SK-N-SH (cell line): Measurements from ENCODE around the gene AKIP1. TPM values are rescaled to one million over a fixed set of nuclear protein-coding genes. Genes with fewer than 3 reads are reported as not detected.

ENCODE experiments used
- CTCF ChIA-PET: fragments of 300-600, 350-600 bp; formaldehyde crosslinking; extraction: SDS; loops from one replicate; lab custom pipeline; 2021; lab: Yijun Ruan, JAX
- POLR2A ChIA-PET: fragments of 350-600 bp; sonication (Branson Sonifier 250); formaldehyde crosslinking; extraction: SDS; loops from one replicate; lab custom pipeline; 2020; ENCODE audit warnings: antibody characterized with exemption, inconsistent platforms; lab: Yijun Ruan, JAX
- DNase-seq: peaks from one replicate; pipeline ENCODE4 v3.0.0; 2012
- H2AFZ ChIP-seq: fragments of 200-600 bp; sonication (generic); 2 replicates; pipeline ENCODE4 v1.8.1; 2016; ENCODE audit warnings: antibody characterized with exemption, mild to moderate bottlenecking, low read depth
- H3F3A ChIP-seq: fragments of 200-600 bp; sonication (generic); replicated peaks from 2 replicates; pipeline ENCODE3; 2016; ENCODE audit warnings: antibody characterized with exemption, mild to moderate bottlenecking; ENCODE audit not compliant: insufficient read depth
- H3K27ac ChIP-seq, 2 experiments: fragments of 200-500 bp in 1 of 2; fragments of 200-600 bp in 1 of 2; sonication (Bioruptor generic) in 1 of 2; sonication (generic), shearing (Covaris generic) in 1 of 2; 2 replicates each; pipeline versions ENCODE4 v1.5.1 to v1.6.1; 2014 to 2016; ENCODE audit warnings: low read depth in 2 of 2, inconsistent platforms in 1 of 2, low read length in 1 of 2, mild to moderate bottlenecking in 1 of 2, mixed read lengths in 1 of 2
- H3K27me3 ChIP-seq: fragments of 200-600 bp; sonication (generic), shearing (Covaris generic); 2 replicates; pipeline ENCODE4 v1.6.1; 2016; ENCODE audit warnings: mixed run types; ENCODE audit not compliant: insufficient read depth
- H3K36me3 ChIP-seq, 2 experiments: fragments of 200-500 bp in 1 of 2; fragments of 200-600 bp in 1 of 2; sonication (Bioruptor generic) in 1 of 2; sonication (generic) in 1 of 2; replicated peaks in 1 of 2; 2 replicates each; pipeline versions ENCODE3 to v1.5.1; 2014 to 2016; ENCODE audit warnings: low read length in 1 of 2, mild to moderate bottlenecking in 1 of 2; ENCODE audit not compliant: insufficient read depth in 2 of 2, control insufficient read depth in 1 of 2
- H3K4me1 ChIP-seq, 2 experiments: fragments of 200-500 bp in 1 of 2; fragments of 200-600 bp in 1 of 2; sonication (Bioruptor generic) in 1 of 2; sonication (generic), shearing (Covaris generic) in 1 of 2; 2 replicates each; pipeline versions ENCODE4 v1.5.1 to v1.6.1; 2014 to 2016; ENCODE audit warnings: low read depth in 1 of 2, low read length in 1 of 2, mixed run types in 1 of 2; ENCODE audit not compliant: insufficient read depth in 2 of 2, control insufficient read depth in 1 of 2
- H3K4me2 ChIP-seq: fragments of 200-600 bp; sonication (generic), shearing (Covaris generic); 2 replicates; pipeline ENCODE4 v1.6.1; 2017; ENCODE audit warnings: mixed run types
- H3K4me3 ChIP-seq, 2 experiments: fragments of 200-500 bp in 1 of 2; fragments of 200-600 bp in 1 of 2; sonication (Bioruptor generic) in 1 of 2; sonication (generic), shearing (Covaris generic) in 1 of 2; 2 replicates each; pipeline versions ENCODE4 v1.5.1 to v1.8.1; 2014 to 2016; ENCODE audit warnings: low read depth in 2 of 2, inconsistent platforms in 1 of 2, low read length in 1 of 2, mild to moderate bottlenecking in 1 of 2, mixed read lengths in 1 of 2, moderate library complexity in 1 of 2
- H3K79me2 ChIP-seq: fragments of 200-600 bp; sonication (generic); 2 replicates; pipeline ENCODE4 v1.8.1; 2017; ENCODE audit warnings: mild to moderate bottlenecking; ENCODE audit not compliant: insufficient read depth
- H3K9ac ChIP-seq: fragments of 200-600 bp; sonication (generic); 2 replicates; pipeline ENCODE4 v1.6.1; 2017; ENCODE audit warnings: mixed run types
- H3K9me2 ChIP-seq: fragments of 200-600 bp; sonication (generic); 2 replicates; pipeline ENCODE4 v1.6.1; 2017; ENCODE audit warnings: mixed run types
- H3K9me3 ChIP-seq: fragments of 200-600 bp; sonication (generic); 2 replicates; pipeline ENCODE4 v1.6.1; 2017; ENCODE audit warnings: mixed run types, mild to moderate bottlenecking, moderate library complexity
- H4K20me1 ChIP-seq: fragments of 200-600 bp; sonication (generic); 2 replicates; pipeline ENCODE4 v1.6.1; 2017; ENCODE audit warnings: mild to moderate bottlenecking, mixed run types; ENCODE audit not compliant: insufficient read depth
- CTCF ChIP-seq: fragments of 200-600 bp; sonication (generic); IDR thresholded peaks from 2 replicates; pipeline ENCODE4 v1.6.1; 2017; ENCODE audit warnings: antibody characterized with exemption, mild to moderate bottlenecking, moderate library complexity
- ELF1 ChIP-seq: IDR thresholded peaks from 2 replicates; pipeline ENCODE4 v1.4.0; 2012
- GATA2 ChIP-seq: sonication (generic); formaldehyde crosslinking; IDR thresholded peaks from 2 replicates; pipeline ENCODE4 v1.5.0; 2020; ENCODE audit warnings: mild to moderate bottlenecking, missing genetic modification reagents
- IRF3 ChIP-seq: fragments of 150-350 bp; IDR thresholded peaks from 2 replicates; pipeline ENCODE4 v1.6.1; 2016; ENCODE audit warnings: mild to moderate bottlenecking, low read depth, low read length
- MAX ChIP-seq: IDR thresholded peaks from 2 replicates; pipeline ENCODE4 v1.4.0; 2012; ENCODE audit warnings: low read depth
- MXI1 ChIP-seq: IDR thresholded peaks from 2 replicates; pipeline ENCODE4 v1.6.1; 2012; ENCODE audit warnings: mild to moderate bottlenecking, low read depth, low read length, improper control_type of control experiment
- PBX3 ChIP-seq: IDR thresholded peaks from 2 replicates; pipeline ENCODE4; 2012
- RAD21 ChIP-seq: IDR thresholded peaks from 2 replicates; pipeline ENCODE4 v1.6.1; 2012; ENCODE audit warnings: mild to moderate bottlenecking, low read length
- REST ChIP-seq: IDR thresholded peaks from 2 replicates; pipeline ENCODE4 v1.6.1; 2012; ENCODE audit warnings: mild to moderate bottlenecking, low read depth, low read length, moderate library complexity
- SIN3A ChIP-seq: IDR thresholded peaks from 2 replicates; pipeline ENCODE4 v1.6.1; 2012; ENCODE audit warnings: low read depth, mild to moderate bottlenecking, low read length, moderate library complexity, borderline replicate concordance
- TEAD4 ChIP-seq: IDR thresholded peaks from 2 replicates; pipeline ENCODE4 v1.4.0; 2012; ENCODE audit warnings: mild to moderate bottlenecking, borderline replicate concordance; ENCODE audit not compliant: insufficient read depth
- USF1 ChIP-seq: IDR thresholded peaks from 2 replicates; pipeline ENCODE4 v1.4.0; 2012; ENCODE audit warnings: low read depth, borderline replicate concordance
- USF2 ChIP-seq: fragments of 150-350 bp; IDR thresholded peaks from 2 replicates; pipeline ENCODE4 v1.6.1; 2017; ENCODE audit warnings: antibody characterized with exemption, low read length, low read depth, borderline replicate concordance
- YY1 ChIP-seq: IDR thresholded peaks from 2 replicates; pipeline ENCODE4 v1.4.0; 2012; ENCODE audit warnings: low read depth, mild to moderate bottlenecking
- WGBS: methylation state at CpG from one replicate; pipeline ENCODE4 v1.1.6; 2017; ENCODE audit warnings: low lambda C conversion rate; 5-methylcytosine and 5-hydroxymethylcytosine counted together
- polyA plus RNA-seq, 3 experiments: library from polyadenylated mRNA; depleted of rRNA; stranded (reverse); fragments of >200 nt; gene quantifications; 2 replicates each; pipeline ENCODE4 v1.2.3, GENCODE V29; 2012

Gene AKIP1
- polyA plus RNA-seq, 1 of the 3 experiments (the other 2 are of a cell fraction) = 47.9 TPM

- H3K4me1 ChIP-seq = no peaks in the 10 kb centered on the region
- H3K27ac ChIP-seq = no peak overlapping the region; a peak in 1 of 4 replicates
- H3K9me2 ChIP-seq = no peaks in the 10 kb centered on the region
- H3K4me2 ChIP-seq = no peak overlapping the region
- H3F3A ChIP-seq = no peaks in the 10 kb centered on the region
- H3K9ac ChIP-seq = no peak overlapping the region
- TF ChIP-seq GATA2 (CRISPR knock-in tag) (no peak), IRF3 (no peak), RAD21 (no peak), ELF1 (no peak), YY1 (no peak), TEAD4 (no peak), MXI1 (no peak), SIN3A (no peak), USF2 (no peak), PBX3 (no peak)
- TF ChIP-seq, all 33 proteins: peak for 0
- Histone ChIP-seq H3K9me3 (no peaks in the 10 kb centered on the region), H3K79me2 (no peaks in the 10 kb centered on the region), H2AFZ (no peak overlapping the region), H3K36me3 (peaks cover 34 to 53% of the 10 kb centered on the region in 2 experiments), H3K27me3 (no peaks in the 10 kb centered on the region), H3K4me3 (no peak overlapping the region), H4K20me1 (no peaks in the 10 kb centered on the region)
- DNase-seq = no peak
- CTCF ChIA-PET = interaction anchor here (0.7 to 3.0 kb wide), 4 partner anchors 11 to 168 kb away, joined by 3 to 17 read pairs (median 3); no protein-coding TSS in a partner anchor
- 91% methylated on average over 3 of the region's 3 CpGs for WGBS
- POLR2A ChIA-PET = no interaction called here
Observed at GRCh38 chr11:8948886-8949285, 37.9 kb downstream of the AKIP1 start.

GRCh38 chr11:8956860-8957259 lies 45.9 kb downstream of the AKIP1 start:
- no peak overlapping the region for H2AFZ ChIP-seq
- no peak for DNase-seq
- H3K9me2 ChIP-seq = no peaks in the 10 kb centered on the region
- peaks cover 5% of the 10 kb centered on the region for H3F3A ChIP-seq
- H3K4me1 ChIP-seq = peaks cover 0 to 10% of the 10 kb centered on the region in 2 experiments; a peak in 1 of 4 replicates
- no peak overlapping the region for H3K4me2 ChIP-seq
- H3K27me3 ChIP-seq = no peaks in the 10 kb centered on the region
- ChIA-PET POLR2A (no interaction called here), CTCF (interaction anchor here (1.6 kb wide), 1 partner anchor 43 kb away, joined by 5 read pairs; no protein-coding TSS in a partner anchor)
- peaks cover 22 to 28% of the 10 kb centered on the region in 2 experiments for H3K36me3 ChIP-seq
- H3K9ac ChIP-seq = no peak overlapping the region
- H3K4me3 ChIP-seq = no peak overlapping the region
- WGBS = 87% methylated on average over 4 of the region's 4 CpGs
- TF ChIP-seq CTCF (no peak), MAX (no peak), REST (no peak), USF1 (no peak), RAD21 (no peak)
- no peaks in the 10 kb centered on the region for H4K20me1 ChIP-seq
- no peaks in the 10 kb centered on the region for H3K9me3 ChIP-seq
- peaks cover 48% of the 10 kb centered on the region for H3K79me2 ChIP-seq
- no peak overlapping the region for H3K27ac ChIP-seq
